HG02763 (cell line): Measurements from ENCODE around the gene CMTM3.
"Not testable (repeated sequence)": the region's sequence is repeated elsewhere in the genome, so short reads cannot be mapped to it uniquely, and the experiment has no call there.

Experiments used
- ATAC-seq: cut with Tn5 transposase; IDR thresholded peaks from one replicate; pipeline ENCODE4 v1.9.1; 2021; ENCODE audit warnings: mild to moderate bottlenecking, moderate library complexity; ENCODE audit not compliant: unreplicated experiment

The CMTM3 gene

GRCh38 chr16:66631558-66631957, 27.1 kb downstream of the CMTM3 start:
- not testable (repeated sequence) for ATAC-seq

DNA sequence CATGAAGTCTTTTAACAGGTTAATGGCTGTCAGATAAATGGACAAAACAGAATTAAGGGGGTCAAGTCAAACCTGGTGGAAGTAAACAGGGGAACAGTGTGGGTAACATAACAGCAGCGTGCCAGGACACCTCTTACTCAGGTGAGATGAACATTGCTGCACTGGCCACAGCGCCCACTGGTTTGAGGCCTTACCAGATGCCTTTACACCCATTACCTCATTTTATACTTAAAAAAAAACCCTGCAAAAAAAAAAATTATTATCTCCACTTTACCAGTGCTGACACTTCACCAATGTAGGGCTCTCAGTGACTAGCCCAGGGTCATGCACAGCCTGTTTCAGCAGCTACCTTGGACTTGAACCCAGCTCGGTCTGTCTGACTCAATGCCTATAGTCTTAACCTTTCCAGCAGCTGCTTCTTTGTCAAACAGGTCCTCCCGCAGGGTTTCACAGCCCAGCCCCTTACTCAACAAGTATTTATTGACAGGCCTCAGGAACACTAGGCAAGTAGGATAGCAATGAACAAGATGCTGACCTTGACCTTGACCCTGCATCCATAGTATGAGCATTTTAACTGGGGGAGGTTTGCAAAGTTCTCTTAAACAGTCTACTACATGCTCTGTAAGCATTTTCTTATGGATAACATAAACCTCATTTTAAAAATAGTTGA, 30.2 kb downstream of the CMTM3 start:
- ATAC-seq: no peak

DNA sequence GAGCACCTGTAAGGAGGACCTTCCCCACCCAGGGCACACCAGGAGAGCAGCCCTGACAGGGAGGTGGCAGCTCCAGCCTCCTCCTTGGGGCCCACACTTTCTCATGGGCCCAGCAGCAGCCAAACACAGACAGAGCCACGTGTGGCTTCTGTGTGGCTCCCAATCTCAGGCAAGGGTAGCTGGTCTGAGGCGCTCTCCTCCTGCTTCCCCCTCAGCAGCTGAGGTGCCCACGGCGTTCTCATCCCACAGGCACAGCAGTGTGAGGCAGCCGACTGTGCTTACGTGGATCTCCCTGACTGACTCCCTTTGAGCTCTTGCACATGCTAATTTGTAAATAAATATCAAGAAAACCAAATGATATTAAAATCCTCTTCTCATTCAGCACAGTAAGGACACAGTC, 30.9 kb downstream of the CMTM3 start:
- no peak for ATAC-seq

DNA sequence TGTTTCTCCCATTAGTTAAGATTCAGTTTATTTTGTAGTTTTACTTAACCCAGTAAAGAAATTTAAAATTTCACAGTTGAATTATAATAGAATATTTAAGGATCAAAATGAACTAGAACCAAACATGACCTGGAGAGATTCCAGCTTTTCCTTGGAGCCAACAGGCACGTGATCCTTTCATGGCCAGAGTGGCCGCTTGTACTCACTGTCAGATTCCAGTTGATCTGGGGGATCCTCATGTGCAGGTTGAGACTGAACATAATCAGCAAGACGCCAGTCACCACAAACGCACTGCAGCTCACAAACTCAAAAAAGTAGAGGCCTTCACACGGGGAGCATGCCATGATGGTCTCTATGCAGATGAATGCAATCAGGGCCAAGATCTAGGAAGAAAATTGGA, 31.7 kb downstream of the CMTM3 start:
- ATAC-seq: no peak

GRCh38 chr16:66637806-66638205, 33.3 kb downstream of the CMTM3 start:
- no peak for ATAC-seq

DNA sequence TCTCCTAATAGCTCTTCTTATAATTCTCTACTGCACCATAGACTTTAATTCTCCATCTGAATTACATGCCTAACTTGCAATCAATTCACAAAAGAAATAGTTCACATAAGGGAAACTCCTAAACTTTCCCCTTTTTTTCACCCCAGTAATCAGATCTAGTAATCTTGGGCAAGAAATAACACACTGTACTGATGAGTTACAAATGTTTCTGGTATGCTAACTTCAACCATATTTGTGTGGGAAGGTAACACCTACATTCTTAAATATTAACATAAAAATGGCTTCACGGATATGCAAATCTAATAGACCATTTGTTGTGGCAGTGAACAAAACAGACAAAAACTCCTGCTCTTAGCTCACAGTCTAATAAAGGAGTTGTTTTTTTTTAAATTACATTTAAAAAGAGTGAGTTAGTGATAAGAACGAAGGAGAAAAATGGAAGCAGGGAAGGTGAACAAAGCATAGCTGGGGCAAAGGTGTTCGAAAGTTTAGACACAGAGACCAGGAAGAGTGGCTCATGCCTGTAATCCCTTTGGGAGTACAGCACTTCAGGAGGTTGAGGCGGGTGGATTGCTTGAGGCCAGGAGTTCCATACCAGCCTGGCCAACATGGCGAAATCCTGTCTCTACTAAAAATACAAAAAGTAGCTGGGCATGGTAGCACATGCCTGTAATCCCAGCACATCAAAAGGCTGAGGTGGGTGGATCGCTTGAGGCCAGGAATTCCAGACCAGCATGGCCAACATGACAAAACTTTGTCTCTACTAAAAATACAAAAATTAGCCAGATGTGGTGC, 34.8 kb downstream of the CMTM3 start:
- ATAC-seq: no peak

GRCh38 chr16:66640724-66641314, 36.3 kb downstream of the CMTM3 start:
- ATAC-seq: no peak

DNA sequence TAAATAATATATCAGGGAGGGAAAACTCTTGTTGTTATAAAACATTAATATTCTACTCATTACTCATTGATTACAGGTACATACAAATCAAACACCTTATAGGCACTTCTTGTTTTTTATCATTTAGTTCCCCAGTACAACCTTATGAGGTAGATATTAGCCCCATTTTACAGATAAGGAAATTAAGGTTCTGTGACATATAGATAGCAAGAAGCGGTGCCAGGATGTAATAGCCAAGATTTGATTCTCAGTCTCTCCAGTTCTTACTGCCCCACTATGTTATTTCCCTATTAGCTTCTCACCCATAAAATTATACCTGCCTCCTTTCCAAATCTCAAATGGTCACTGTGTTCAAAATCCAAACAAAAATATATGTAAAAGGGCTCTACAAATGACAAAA, 36.9 kb downstream of the CMTM3 start:
- no peak for ATAC-seq

- no peak for ATAC-seq
Observed at GRCh38 chr16:66647866-66648265, 43.4 kb downstream of the CMTM3 start.

DNA sequence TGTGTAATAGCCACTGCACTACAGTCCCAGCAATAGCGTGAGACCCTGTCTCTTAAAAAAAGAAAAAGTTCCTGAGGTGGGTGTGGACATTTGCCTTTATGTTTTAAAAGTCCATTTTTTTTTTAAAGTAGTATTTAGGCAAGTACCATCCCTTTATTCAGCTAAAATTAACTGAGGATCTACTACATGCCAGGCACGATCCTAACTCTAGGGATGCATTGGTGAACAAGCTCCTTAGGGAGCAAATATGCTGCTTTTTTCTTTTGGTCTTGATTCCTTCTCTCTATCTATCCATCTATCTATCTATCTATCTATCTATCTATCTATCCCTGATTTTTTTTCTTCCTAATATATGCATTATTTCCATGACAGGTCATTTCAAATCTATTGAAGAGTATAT, 44.7 kb downstream of the CMTM3 start:
- ATAC-seq: no peak

- no peak for ATAC-seq
Observed at GRCh38 chr16:66649636-66650205, 45.2 kb downstream of the CMTM3 start.

DNA sequence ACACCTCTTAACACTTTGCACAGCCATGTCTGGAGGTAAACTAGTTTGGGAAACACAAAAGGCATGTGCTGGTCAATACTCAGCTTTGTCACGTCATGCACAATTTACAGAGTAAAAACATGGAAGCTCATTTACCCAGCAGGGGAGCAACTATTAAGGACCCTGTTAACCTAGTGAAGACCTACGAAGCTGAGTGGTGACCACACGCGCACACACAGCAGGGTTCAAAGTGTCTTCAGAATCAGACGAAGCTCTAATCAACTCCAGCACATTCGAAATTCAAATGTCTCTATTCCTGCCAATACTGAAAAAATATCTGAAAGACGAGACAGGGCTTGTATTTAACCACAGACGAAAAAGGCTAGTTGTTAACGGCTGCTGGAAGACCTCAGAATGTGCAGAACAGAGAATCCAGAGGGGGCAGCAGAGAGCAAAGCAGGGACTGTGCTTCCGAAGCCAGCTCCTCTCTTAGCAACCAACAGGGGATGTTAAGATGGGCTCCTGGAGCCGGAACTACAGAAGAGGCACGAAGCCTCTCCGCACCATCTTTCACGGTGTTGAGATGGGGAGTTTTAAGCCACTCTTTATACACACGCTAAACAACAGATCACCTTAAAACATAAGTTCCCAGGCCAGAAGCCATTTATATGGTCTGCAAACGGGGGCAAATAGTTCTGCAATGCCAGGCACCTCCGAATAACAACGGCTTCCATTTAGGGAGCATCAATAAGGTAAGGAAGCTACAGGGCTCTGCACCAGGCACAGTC, 46.4 kb downstream of the CMTM3 start:
- peak; percentile 74 for ATAC-seq

DNA sequence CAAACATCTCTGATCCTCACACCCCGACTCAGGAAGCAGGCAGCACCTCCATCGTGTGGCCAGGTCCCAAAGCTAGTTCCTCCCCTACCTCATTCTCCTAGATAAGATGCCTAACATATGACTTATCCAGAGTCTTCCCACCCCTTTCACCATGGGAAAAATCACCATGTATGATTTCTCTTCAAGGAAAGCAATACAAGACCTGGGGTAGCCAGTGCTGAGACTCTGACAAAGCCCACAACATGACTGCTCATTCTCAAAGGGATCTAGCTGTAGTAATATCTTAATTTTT, 46.9 kb downstream of the CMTM3 start:
- ATAC-seq: no peak

DNA sequence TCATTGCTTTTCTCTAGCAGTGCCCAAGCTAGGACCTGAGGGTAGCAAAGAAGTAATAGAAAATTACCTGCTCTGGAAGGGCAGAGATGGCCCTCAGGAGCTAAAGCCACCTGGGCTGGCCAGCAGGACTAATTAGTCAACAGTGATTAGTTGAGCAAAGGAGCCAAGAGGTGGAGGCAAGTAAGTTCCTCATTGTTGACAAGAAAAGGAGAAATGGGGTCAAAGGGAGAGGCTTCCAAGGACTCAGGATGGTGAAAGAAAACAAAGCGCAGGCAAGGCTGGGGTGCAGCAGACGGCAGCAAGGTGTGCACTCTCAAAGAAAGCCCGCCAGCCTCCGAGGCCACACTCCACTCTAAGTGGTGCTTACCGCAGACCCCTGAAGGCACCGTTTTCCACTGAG, 47.5 kb downstream of the CMTM3 start:
- ATAC-seq: no peak

DNA sequence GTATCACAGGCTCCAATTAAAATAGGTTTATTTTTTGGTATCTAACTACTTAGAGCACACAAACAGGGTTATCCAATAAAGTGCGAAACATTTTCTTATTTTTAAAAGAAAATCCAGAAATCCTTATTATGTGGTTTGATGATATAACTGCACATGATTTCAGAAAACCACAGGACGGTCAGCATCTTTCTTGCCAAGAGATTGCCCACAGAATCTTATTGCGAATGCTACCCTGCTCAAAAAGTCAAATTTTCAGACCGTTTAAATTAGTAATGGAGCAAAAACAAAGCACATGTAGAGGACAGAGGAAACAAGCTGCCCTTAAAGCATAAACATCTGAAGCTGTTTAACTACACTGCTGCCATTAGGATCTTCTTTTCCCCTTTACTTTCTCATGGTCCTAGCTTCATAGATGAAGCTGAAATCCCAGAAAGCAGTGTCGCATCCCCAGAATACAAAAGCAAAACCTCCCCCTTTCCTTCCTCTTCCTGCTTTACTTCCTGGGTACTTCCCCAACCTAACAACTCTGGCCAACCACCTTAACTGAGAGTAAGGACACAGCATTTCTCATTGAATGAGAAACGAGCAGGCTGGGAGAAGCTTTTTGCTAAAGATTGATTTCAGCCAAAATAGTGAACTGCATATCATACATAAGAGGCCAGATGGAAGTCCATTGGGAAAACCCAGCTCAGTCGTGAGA, 48.3 kb downstream of the CMTM3 start:
- ATAC-seq: no peak

- no peak for ATAC-seq
Observed at GRCh38 chr16:66653581-66654350, 49.3 kb downstream of the CMTM3 start.

- no peak for ATAC-seq
Observed at GRCh38 chr16:66656547-66656946, 52.0 kb downstream of the CMTM3 start.

GRCh38 chr16:66658143-66658859, 53.8 kb downstream of the CMTM3 start:
- ATAC-seq: no peak

DNA sequence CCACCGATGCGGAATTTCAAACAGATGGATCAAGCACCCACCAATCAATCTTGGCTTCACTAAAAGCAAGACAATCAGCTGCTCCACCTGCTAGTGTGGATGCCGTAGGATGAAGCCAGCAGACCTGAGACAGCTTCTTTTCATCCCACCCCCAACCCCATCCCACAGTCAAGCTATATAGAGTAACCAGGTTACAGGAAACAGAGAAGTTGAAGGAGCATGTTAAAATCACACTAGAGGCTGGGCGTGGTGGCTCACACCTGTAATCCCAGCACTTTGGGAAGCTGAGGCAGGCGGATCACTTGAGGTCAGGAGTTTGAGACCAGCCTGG, 54.3 kb downstream of the CMTM3 start:
- ATAC-seq: no peak
